HG02840 (cell line): Measurements from ENCODE around the gene SMYD4.
"Not testable (repeated sequence)": the region's sequence is repeated elsewhere in the genome, so short reads cannot be mapped to it uniquely, and the experiment has no call there.

ENCODE experiments used
- ATAC-seq: cut with Tn5 transposase; IDR thresholded peaks from one replicate; pipeline ENCODE4 v1.9.1; 2021; ENCODE audit warnings: mild to moderate bottlenecking, moderate library complexity, moderate number of reproducible peaks; ENCODE audit not compliant: unreplicated experiment, low FRiP score

SMYD4 gene, protein sequence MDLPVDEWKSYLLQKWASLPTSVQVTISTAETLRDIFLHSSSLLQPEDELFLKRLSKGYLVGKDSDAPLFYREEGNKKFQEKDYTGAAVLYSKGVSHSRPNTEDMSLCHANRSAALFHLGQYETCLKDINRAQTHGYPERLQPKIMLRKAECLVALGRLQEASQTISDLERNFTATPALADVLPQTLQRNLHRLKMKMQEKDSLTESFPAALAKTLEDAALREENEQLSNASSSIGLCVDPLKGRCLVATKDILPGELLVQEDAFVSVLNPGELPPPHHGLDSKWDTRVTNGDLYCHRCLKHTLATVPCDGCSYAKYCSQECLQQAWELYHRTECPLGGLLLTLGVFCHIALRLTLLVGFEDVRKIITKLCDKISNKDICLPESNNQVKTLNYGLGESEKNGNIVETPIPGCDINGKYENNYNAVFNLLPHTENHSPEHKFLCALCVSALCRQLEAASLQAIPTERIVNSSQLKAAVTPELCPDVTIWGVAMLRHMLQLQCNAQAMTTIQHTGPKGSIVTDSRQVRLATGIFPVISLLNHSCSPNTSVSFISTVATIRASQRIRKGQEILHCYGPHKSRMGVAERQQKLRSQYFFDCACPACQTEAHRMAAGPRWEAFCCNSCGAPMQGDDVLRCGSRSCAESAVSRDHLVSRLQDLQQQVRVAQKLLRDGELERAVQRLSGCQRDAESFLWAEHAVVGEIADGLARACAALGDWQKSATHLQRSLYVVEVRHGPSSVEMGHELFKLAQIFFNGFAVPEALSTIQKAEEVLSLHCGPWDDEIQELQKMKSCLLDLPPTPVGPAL

GRCh38 chr17:1829592-1830257 is at the start of gene SMYD4, which contains the start of gene RPA1:
Gene SMYD4, minus strand, starts transcription at chr17:1829902. Its CDS starts 1,908 bp downstream, at chr17:1827994.
Gene RPA1, plus strand, starts transcription at chr17:1830005. Its CDS starts 89 bp downstream, at chr17:1830094.
- ATAC-seq, result peak; percentile 77

- no peak for ATAC-seq
These were observed 48.9 kb upstream of the SMYD4 start for GRCh38 chr17:1878419-1879121.

DNA sequence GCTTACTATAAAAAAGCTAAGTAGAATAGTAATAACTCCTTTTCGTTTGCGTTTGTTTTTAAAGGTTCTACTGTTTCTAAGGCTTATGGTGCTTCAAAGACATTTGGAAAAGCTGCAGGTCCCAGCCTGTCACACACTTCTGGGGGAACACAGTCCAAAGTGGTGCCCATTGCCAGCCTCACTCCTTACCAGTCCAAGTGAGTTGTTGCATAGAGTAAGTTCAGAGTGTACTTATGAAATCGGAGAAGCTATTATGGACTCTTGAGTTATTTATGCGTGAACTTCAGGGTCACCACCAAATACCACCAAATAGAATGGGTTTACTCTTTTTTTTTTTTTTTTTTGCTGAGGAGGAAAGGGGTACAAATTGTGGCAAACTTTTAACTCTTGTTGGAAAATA is 45.9 kb upstream of the SMYD4 start:
- ATAC-seq, result no peak

GRCh38 chr17:1873418-1873817 is 43.7 kb upstream of the SMYD4 start:
- no peak for ATAC-seq

DNA sequence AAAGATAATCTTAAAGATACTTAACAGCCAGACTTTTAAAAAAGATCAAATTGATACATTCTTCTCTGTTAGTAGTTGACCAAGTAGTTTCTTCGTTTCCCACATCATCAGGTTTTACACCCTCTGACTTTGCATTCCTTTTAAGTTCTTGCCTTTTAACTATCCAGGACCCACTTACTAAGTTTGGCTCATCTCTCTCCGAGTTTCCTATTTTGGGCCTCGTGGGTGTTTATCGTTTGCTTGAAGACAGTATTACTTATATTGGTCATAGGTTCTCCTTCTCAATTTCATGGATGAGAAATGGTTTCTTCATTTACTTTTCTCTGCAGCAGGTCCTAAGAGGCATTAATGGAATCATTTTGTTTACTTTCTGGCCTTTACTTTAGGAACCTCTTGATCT is 43.3 kb upstream of the SMYD4 start:
- ATAC-seq, result no peak

GRCh38 chr17:1872254-1872653 is 42.6 kb upstream of the SMYD4 start:
- ATAC-seq, result no peak

DNA sequence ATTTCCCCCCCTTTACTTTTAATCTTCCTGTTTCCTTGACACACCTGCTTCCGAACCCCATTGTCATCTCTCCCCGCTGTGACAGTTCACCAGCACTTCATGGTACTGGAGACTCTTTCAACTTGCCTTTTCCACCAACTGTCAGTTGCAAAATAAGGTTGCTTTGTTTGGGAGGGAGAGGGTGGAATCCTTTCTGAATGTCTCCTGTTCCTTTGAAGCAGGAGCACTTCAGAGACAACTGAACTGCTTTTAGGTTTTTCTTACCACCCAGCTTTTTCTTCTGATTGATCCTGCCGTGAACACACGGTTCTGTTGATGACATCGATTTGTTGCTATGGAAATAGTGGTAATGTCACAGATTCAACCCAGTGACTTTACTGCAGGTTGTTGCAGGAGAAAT is 42.1 kb upstream of the SMYD4 start:
- no peak for ATAC-seq

- ATAC-seq, result no peak
These were observed 40.9 kb upstream of the SMYD4 start for GRCh38 chr17:1870592-1870991.

- ATAC-seq, result no peak
These were observed 38.4 kb upstream of the SMYD4 start for GRCh38 chr17:1868090-1868489.

DNA sequence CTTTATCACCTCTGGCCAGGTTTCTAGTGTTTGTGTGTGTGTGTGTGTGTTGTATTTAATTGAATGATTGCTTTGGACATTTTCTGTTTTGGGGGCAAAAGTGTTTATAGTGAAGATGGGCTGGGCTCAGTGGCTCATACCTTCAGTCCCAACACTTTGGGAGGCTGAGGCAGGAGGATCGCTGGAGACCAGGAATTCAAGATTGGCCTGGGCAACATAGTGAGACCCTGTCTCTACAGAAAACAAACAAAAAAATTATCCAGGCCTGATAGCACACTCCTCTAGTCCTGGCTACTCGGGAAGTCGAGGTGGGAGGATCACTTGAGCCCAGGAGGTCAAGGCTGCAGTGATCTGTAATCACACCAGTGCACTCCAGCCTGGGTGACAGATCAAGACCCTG is 37.6 kb upstream of the SMYD4 start:
- no peak for ATAC-seq

DNA sequence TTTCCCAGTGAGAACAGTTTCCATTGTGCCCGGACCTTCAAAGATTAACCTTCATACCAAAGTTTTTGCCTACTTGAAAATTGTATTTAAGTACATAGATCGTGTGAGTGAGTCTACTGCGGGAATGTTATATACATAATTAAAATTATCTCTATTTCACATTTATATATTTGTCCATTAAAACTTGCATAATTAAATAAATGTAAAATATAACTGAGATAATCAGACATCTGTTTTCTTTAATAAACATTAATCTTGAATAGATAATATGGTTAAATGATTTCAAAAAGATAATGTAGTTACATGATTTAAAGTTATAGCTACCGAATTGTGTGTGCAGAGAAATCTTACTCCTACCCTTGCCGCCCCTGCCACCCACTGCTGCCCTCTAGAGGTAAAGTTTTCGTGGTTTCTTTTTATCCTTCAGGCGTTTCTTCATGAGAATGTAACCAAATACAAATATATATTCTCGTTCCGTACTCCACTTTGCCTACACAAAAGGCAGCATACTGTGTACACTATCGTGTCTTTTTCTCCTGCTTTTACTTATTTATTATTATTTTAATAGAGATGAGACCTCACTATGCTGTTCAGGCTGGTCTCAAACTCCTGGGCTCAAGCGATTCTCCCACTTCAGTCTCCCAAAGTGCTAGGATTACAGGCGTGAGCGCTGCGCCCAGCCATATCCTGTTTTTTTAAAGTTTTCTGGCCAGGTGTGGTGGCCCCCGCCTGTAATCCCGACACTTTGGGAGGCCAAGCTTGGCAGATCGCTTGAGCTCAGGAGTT is 35.7 kb upstream of the SMYD4 start:
- ATAC-seq, result no peak

DNA sequence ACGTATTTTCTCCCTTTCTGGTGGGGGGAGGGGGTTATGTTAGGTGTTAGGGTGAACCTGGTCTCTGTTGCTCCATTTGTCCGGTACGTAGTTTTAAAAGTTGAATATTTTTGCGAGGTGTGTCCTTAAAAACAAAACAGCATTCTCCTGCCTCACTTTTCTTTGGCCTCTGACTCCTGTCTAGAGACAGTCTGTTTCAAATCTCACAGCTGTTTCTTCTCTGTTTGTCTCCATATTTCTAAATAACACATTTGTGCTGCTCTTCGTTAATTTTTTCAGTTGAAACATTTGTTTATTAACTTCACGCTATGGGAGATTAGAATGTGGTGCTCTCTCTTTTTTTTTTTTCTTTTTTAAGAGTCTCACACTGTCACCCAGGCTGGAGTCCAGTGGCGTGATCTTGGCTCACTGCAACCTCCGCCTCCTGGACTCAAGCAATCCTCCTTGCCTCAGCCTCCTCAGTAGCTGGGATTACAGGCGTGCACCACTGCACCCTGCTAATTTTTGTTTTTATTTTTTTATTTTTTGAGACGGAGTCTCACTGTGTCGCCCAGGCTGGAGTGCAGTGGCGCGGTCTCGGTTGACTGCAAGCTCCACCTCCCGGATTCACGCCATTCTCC is 31.8 kb upstream of the SMYD4 start:
- no peak for ATAC-seq

DNA sequence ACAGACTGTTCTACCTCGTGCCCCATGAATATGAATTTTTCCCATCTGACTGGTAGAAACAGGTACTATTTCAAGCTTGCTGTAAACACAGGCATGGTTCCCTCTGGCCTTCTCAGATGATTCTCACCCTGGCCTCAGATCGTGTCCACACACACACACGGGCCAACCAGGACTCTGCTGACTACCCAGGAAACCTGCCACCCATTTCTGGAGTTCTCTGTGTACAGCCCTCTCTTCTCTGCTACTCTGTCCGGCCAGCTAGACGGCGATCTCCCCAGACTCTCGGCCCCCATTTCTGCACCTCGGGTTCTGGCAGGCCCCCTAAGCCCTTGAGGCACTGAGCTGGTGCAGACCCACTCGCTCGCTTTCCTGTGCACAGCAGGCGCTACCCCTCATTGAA is 31.3 kb upstream of the SMYD4 start:
- ATAC-seq, result no peak

- ATAC-seq, result not testable (repeated sequence)
These were observed 26.8 kb upstream of the SMYD4 start for GRCh38 chr17:1856462-1856861.

- no peak for ATAC-seq
These were observed 24.0 kb upstream of the SMYD4 start for GRCh38 chr17:1853698-1854097.

DNA sequence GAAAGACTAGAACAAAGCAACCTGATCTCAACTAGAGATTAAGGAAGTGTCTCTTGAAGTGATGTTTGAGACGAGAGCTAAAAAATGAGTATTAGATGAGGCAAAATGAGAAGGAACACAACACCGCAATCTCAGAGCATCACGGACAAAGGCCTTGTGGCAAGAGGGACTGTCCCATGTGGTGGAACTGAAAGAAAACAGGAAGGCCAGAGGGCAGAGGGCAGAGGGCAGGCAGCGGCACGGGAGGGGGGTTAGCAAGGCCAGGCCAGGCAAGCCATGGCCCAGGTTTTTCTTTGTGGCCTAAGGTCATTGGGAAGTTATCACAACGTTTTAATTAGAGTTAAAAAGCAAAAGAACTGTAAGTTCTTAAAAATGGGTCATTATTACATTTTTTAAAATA is 22.6 kb upstream of the SMYD4 start:
- ATAC-seq, result no peak

GRCh38 chr17:1847191-1847590 is 17.5 kb upstream of the SMYD4 start:
- no peak for ATAC-seq

DNA sequence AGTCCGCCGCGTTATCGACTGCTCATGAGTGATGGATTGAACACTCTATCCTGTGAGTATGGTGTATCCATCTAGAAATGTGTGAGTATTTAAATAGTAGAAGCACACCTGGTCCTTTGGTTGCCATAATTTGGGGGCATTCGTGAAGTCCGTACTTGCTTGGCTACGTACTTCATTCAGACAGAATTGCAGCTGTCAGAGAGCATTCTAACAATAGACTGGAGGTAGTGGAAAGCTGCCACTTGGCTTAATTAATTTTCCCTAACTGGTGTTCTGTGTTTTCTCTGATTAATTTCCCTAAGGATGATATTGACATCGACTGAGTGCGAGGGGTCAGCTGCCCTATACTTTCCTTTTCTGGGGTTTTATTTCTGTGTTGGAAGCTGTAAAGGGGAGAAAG is 14.2 kb upstream of the SMYD4 start:
- ATAC-seq, result no peak

- ATAC-seq, result no peak
These were observed 9.8 kb upstream of the SMYD4 start for GRCh38 chr17:1839516-1839915.
